HG03378 (cell line): ENCODE results near the gene BCL2L14.

ENCODE experiments used
- ATAC-seq: cut with Tn5 transposase; IDR thresholded peaks from one replicate; pipeline ENCODE4 v1.9.1; 2021; ENCODE audit warnings: mild to moderate bottlenecking, moderate library complexity; ENCODE audit not compliant: unreplicated experiment

BCL2L14 gene

GRCh38 chr12:12070674-12071656 is at the start of gene BCL2L14:
BCL2L14 (plus strand) TSS chr12:12070939; CDS start chr12:12079306, 8,367 bp downstream.
- ATAC-seq = no peak

GRCh38 chr12:12022306-12022936 is 48.3 kb upstream of the BCL2L14 start:
- ATAC-seq = no peak

DNA sequence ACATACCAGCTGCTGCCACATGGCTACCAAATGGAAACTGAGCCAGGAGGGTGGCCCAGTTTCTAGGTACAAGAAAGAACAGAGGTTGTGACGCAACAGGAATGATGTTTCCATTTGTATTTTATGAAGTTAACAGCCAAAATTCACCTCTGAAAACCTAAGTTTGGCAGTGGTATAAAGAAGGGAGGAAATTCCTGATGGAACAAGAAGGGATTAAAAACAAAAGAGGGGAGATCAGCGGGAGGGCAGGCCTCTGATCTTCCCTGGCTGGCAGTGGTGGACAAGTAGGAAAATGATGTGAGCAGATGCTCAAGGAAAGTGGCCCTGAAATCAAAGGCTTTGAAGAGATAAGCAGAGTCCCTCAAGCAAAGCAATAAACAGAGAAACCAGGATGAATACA is 47.3 kb upstream of the BCL2L14 start:
- no peak for ATAC-seq

GRCh38 chr12:12024911-12025682 is 45.6 kb upstream of the BCL2L14 start:
- peak; percentile 85 for ATAC-seq

- ATAC-seq = no peak
Observed at GRCh38 chr12:12025799-12026386, 44.8 kb upstream of the BCL2L14 start.

GRCh38 chr12:12028668-12029402 is 41.9 kb upstream of the BCL2L14 start:
- no peak for ATAC-seq

DNA sequence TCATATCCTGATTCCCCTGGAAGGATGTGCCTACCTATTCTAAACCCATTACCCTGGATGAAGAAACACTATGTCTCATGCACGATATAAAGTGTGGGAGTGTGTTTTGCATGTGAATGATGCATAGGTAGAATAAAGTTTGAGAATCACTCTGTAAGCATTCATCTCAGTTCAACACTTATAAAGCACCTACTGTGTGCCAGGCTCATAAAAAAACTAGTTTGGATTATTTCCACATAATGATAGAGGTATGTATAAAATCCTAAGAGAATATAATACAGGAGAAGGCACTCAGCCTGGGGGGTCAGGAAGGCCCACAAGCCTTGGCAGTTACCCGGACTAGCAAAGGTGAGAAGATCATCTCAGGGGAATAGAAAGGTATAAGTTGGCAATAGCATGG is 41.1 kb upstream of the BCL2L14 start:
- no peak for ATAC-seq

GRCh38 chr12:12032260-12032791 is 38.4 kb upstream of the BCL2L14 start:
- no peak for ATAC-seq

DNA sequence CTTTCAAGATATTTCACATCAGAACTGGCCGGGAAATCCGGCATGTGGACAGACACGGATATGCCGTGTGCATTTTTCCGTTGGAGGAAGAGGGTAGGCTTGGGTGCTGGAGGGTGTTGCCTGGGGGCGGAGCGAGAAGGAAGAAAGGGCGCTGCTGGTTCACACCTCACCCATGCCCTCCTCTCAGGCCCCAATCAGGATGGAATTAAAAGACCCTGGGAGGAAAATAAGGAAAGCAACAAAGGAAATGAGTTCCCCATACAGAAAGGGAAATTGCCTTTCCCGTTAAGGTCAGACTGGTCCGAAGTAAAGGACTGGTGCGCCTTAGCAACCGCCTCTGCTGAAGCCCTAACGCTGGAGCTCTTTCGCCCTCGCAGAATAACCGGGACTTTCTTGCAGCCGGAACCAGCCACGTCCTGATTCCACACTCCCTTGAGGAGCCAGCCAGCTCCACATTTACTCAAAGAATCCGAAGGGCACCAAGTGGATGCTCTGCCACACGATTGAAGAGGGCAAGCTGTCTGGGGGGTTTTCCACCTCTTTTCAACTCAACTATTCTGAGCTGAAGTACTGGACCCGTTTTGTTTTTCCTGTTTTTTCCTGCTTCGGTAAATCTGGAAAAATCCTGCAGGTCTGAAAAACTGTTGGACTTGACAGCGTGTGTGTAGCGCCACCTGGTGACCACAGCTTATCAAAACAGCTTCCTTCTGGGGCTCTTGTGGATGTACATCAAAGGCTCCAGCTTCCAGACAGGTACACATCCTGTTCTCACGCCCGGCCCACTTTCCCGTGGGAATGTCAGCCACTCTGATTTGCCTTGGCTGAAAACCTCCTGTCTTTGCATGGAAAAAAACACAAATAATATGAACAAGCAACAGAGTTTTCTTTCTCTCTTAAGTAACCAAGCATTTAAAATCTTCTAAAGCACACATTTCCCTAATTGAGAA is 37.6 kb upstream of the BCL2L14 start:
- no peak for ATAC-seq

DNA sequence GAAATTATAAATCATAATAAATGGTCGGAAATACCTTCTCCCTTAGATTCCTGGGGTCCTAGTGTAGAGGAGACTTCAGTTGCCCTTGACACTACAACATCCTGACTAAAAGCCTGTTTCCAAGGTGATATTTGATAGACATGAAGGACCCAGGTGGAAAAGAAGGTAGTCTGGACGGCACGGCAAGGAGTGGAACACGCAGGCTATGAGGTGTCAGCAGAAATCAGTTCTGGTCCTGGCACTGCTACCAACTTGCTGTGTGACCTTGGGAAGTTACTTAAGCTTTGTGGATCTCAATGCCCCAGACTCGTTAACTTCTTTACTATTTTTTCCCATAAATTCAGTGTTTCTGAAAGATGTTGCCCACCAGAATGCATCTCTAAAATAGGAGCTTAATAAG is 36.9 kb upstream of the BCL2L14 start:
- ATAC-seq = no peak

DNA sequence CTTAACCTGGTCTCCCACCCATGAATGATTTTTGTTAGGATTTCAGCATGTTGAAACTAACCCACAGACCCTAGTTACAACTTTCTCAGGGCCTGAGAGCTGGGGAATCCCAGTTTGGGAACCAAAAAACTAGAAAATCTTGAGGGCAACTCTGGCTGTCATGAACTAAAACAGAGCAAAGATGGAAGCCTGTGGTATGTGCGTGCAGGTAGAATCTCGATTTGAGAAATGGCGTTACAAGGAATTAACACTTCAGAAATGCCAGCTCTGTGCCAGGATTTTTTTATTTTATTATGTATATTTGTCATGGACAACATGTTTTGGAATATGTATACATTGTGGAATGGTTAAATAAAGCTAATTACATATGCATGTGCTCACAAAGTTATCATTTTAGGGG is 36.4 kb upstream of the BCL2L14 start:
- ATAC-seq = no peak

- no peak for ATAC-seq
Observed at GRCh38 chr12:12035229-12035628, 35.5 kb upstream of the BCL2L14 start.

- ATAC-seq = no peak
Observed at GRCh38 chr12:12036901-12037300, 33.8 kb upstream of the BCL2L14 start.

DNA sequence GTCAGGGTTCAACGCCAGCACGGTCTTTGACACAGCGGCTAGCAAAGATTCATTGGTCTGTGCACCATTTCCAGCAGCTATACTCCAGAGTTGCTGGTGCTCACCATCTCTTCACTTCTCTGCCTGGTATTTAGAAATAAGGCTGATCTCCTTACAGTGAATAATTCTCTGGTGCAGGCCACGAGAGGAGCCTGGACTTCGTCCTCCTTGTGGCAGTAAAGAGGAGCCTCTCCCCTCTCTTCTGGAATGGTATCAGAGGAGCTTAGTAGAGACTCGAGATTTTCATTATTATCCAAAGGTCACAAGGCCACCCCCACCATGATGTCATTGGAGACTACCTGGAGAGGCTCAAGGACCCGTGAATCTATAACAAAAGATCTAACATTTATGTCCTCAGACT is 30.8 kb upstream of the BCL2L14 start:
- ATAC-seq = no peak

- ATAC-seq = no peak
Observed at GRCh38 chr12:12046401-12046800, 24.3 kb upstream of the BCL2L14 start.

- no peak for ATAC-seq
Observed at GRCh38 chr12:12047682-12048081, 23.1 kb upstream of the BCL2L14 start.

DNA sequence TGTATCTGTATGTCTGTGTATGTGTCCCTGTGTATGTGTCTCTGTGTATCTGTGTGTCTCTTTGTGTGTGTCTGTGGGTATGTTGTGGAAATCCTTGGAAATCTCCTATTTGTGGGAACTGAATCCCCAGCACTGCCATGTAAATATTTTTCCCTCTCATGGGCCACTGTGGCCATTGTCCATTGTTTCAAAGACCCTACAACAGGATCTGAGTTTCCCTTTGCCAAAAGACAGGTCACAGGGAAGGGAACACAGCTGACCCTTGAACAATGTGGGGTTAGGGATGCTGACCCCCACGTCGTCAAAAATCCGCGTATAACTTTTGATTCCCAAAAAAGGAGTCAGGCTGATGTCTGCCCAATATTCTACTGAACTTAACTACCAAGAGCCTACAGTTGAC is 22.5 kb upstream of the BCL2L14 start:
- ATAC-seq = no peak

DNA sequence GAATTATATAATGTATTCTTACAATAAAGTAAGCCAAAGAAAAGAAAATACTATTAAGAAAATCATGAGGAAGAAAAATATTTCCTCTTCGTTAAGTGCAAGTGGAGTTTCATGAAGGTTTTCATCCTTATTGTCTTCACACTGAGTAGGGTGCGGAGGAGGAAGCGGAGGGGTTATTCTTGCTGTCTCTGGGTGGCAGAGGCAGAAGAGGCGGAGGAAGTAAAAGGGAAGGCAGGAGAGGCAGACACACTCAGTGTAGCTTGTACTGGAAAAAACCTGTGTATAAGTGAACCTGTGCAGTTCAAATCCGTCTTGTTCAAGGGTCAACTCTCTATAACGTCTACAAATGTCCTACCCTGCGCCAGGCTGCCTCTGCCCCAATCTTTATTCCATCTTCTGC is 22.0 kb upstream of the BCL2L14 start:
- ATAC-seq = no peak

DNA sequence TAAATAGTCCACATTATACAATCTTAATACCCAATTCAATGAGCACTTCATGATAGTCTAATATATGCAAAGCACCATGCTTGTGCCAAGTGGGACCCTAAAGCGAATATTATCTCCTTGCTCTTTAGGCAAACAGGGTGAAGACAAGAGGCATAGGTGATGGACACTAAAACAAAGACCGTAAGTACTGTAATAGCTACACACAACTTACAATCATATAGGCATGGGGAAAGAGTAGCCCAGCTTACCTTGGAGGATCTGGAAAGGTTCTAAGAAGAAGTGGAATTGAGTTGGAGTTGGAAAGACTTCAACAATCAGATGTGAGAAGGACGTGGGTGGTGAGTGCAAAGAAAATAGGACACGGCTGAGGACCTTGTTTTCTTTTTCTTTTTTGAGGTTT is 19.1 kb upstream of the BCL2L14 start:
- no peak for ATAC-seq
